OCI-LY1 (cell line): ENCODE data around the gene IQCF5.
"Not testable (repeated sequence)": the region's sequence is repeated elsewhere in the genome, so short reads cannot be mapped to it uniquely, and the experiment has no call there.

Source experiments
- H2AFZ ChIP-seq: fragments of 200-600 bp; sonication (generic), shearing (Covaris generic); 2 replicates; pipeline ENCODE4 v1.6.0; 2014; ENCODE audit warnings: antibody characterized with exemption, mild to moderate bottlenecking, low read length
- H3F3A ChIP-seq: fragments of 200-600 bp; sonication (generic), shearing (Covaris generic); 2 replicates; pipeline ENCODE4 v1.6.0; 2014; ENCODE audit warnings: mild to moderate bottlenecking, antibody characterized with exemption, low read length, moderate library complexity; ENCODE audit not compliant: insufficient read depth
- H3K27ac ChIP-seq: fragments of 200-600 bp; sonication (generic); 2 replicates; pipeline ENCODE4 v1.5.1; 2014; ENCODE audit warnings: low read length, mixed run types, mild to moderate bottlenecking, low read depth; ENCODE audit not compliant: poor library complexity, severe bottlenecking
- H3K27me3 ChIP-seq: fragments of 200-600 bp; sonication (generic); 2 replicates; pipeline ENCODE4 v1.6.0; 2014; ENCODE audit warnings: antibody characterized with exemption, mild to moderate bottlenecking, low read length, moderate library complexity; ENCODE audit not compliant: insufficient read depth
- H3K36me3 ChIP-seq: fragments of 200-600 bp; sonication (generic); 2 replicates; pipeline ENCODE4 v1.6.1; 2014; ENCODE audit warnings: mild to moderate bottlenecking, antibody characterized with exemption, low read length, moderate library complexity, mixed read lengths; ENCODE audit not compliant: insufficient read depth
- H3K4me1 ChIP-seq: fragments of 200-600 bp; sonication (generic); 2 replicates; pipeline ENCODE4 v1.5.1; 2014; ENCODE audit warnings: mild to moderate bottlenecking, low read length, moderate library complexity; ENCODE audit not compliant: insufficient read depth, severe bottlenecking
- H3K4me2 ChIP-seq: fragments of 200-600 bp; sonication (generic), shearing (Covaris generic); 2 replicates; pipeline ENCODE4 v1.6.1; 2014; ENCODE audit warnings: low read length
- H3K4me3 ChIP-seq: fragments of 200-600 bp; sonication (generic); 2 replicates; pipeline ENCODE4 v1.5.1; 2014; ENCODE audit warnings: low read length, low read depth, mild to moderate bottlenecking, mixed read lengths; ENCODE audit not compliant: poor library complexity, severe bottlenecking
- H3K79me2 ChIP-seq: fragments of 200-600 bp; shearing (Covaris generic); 2 replicates; pipeline ENCODE4 v1.6.1; 2016; ENCODE audit warnings: mixed run types, low read length, mixed read lengths; ENCODE audit not compliant: insufficient read depth
- H3K9ac ChIP-seq: fragments of 200-600 bp; sonication (generic), shearing (Covaris generic); 2 replicates; pipeline ENCODE4 v1.6.1; 2014; ENCODE audit warnings: mild to moderate bottlenecking, low read length, mixed read lengths
- H3K9me2 ChIP-seq: fragments of 200-600 bp; sonication (generic), shearing (Covaris generic); 2 replicates; pipeline ENCODE4 v1.6.1; 2014; ENCODE audit warnings: low read depth, mild to moderate bottlenecking, low read length, mixed read lengths
- H3K9me3 ChIP-seq: fragments of 200-600 bp; shearing (Covaris generic); 2 replicates; pipeline ENCODE4 v1.6.1; 2014; ENCODE audit warnings: low read length, mixed read lengths
- H4K20me1 ChIP-seq: fragments of 200-600 bp; sonication (generic), shearing (Covaris generic); 2 replicates; pipeline ENCODE4 v1.6.0; 2016; ENCODE audit warnings: mild to moderate bottlenecking, low read length; ENCODE audit not compliant: insufficient read depth
- CTCF ChIP-seq: fragments of 200-600 bp; sonication (generic), shearing (Covaris generic); IDR thresholded peaks from 2 replicates; pipeline ENCODE4 v1.5.1; 2017; ENCODE audit warnings: mild to moderate bottlenecking, antibody characterized with exemption, low read length, moderate library complexity, mixed read lengths
- EZH2 ChIP-seq: fragments of 200-600 bp; sonication (generic), shearing (Covaris generic); IDR thresholded peaks from 2 replicates; pipeline ENCODE4 v1.8.0; 2017; ENCODE audit warnings: borderline replicate concordance, mixed run types, mild to moderate bottlenecking, antibody characterized with exemption, low read length, moderate library complexity, mixed read lengths

Gene IQCF5

GRCh38 chr3:51873876-51874275, 1.5 kb downstream of the IQCF5 start:
- no peaks in the 10 kb centered on the region for H3K36me3 ChIP-seq
- H3K27ac ChIP-seq: no peak overlapping the region
- no peaks in the 10 kb centered on the region for H3K4me1 ChIP-seq
- TF ChIP-seq EZH2 (no peak), CTCF (no peak)
- H3K4me2 ChIP-seq: no peak overlapping the region
- H3K9ac ChIP-seq: no peak overlapping the region
- H3K9me3 ChIP-seq: no peaks in the 10 kb centered on the region
- no peaks in the 10 kb centered on the region for H4K20me1 ChIP-seq
- H2AFZ ChIP-seq: no peak overlapping the region
- H3F3A ChIP-seq: no peaks in the 10 kb centered on the region
- H3K4me3 ChIP-seq: no peak overlapping the region
- H3K27me3 ChIP-seq: peaks cover 7% of the 10 kb centered on the region; the same call in 1 of the 2 replicates
- H3K79me2 ChIP-seq: no peaks in the 10 kb centered on the region
- H3K9me2 ChIP-seq: no peaks in the 10 kb centered on the region

- H3F3A ChIP-seq: no peaks in the 10 kb centered on the region
- no peaks in the 10 kb centered on the region for H3K9me3 ChIP-seq
- TF ChIP-seq EZH2 (no peak), CTCF (no peak)
- H3K79me2 ChIP-seq: no peaks in the 10 kb centered on the region
- no peaks in the 10 kb centered on the region for H3K4me1 ChIP-seq
- H3K27me3 ChIP-seq: peaks cover 7% of the 10 kb centered on the region; the same call in 1 of the 2 replicates
- H2AFZ ChIP-seq: no peak overlapping the region
- H3K9ac ChIP-seq: no peak overlapping the region
- no peak overlapping the region for H3K4me2 ChIP-seq
- H3K9me2 ChIP-seq: no peaks in the 10 kb centered on the region
- H3K4me3 ChIP-seq: no peak overlapping the region
- H3K36me3 ChIP-seq: no peaks in the 10 kb centered on the region
- H3K27ac ChIP-seq: no peak overlapping the region
- no peaks in the 10 kb centered on the region for H4K20me1 ChIP-seq
Measured at GRCh38 chr3:51873253-51873766, 2.1 kb downstream of the IQCF5 start.

GRCh38 chr3:51869304-51869703, 6.1 kb downstream of the IQCF5 start:
- H3K27ac ChIP-seq: no peak overlapping the region
- no peak overlapping the region for H2AFZ ChIP-seq
- no peak for TF ChIP-seq EZH2
- no peak for TF ChIP-seq CTCF
- no peaks in the 10 kb centered on the region for H4K20me1 ChIP-seq
- H3K9me3 ChIP-seq: no peaks in the 10 kb centered on the region
- H3K36me3 ChIP-seq: no peaks in the 10 kb centered on the region
- H3F3A ChIP-seq: no peaks in the 10 kb centered on the region
- H3K4me3 ChIP-seq: no peak overlapping the region
- no peaks in the 10 kb centered on the region for H3K9me2 ChIP-seq
- no peak overlapping the region for H3K9ac ChIP-seq
- H3K79me2 ChIP-seq: no peaks in the 10 kb centered on the region
- H3K4me2 ChIP-seq: no peak overlapping the region
- H3K27me3 ChIP-seq: no peaks in the 10 kb centered on the region
- no peaks in the 10 kb centered on the region for H3K4me1 ChIP-seq

GRCh38 chr3:51868896-51869295, 6.5 kb downstream of the IQCF5 start:
- not testable (repeated sequence) for H2AFZ ChIP-seq, H4K20me1 ChIP-seq, H3K79me2 ChIP-seq, H3K4me2 ChIP-seq, H3K9me3 ChIP-seq, H3K36me3 ChIP-seq, H3K27me3 ChIP-seq, H3K4me3 ChIP-seq, H3F3A ChIP-seq, H3K27ac ChIP-seq, H3K9me2 ChIP-seq, H3K9ac ChIP-seq, H3K4me1 ChIP-seq
